A549 (cell line): Measurements from ENCODE around the gene ACSBG1.
"Not testable (repeated sequence)": the region's sequence is repeated elsewhere in the genome, so short reads cannot be mapped to it uniquely, and the experiment has no call there.

Experiments used
- EP300 ChIP-seq, 2 experiments: fragments of >200 bp; sonication (Bioruptor Twin); formaldehyde crosslinking; IDR thresholded peaks; 2 replicates in 1 of 2; 3 replicates in 1 of 2; pipeline ENCODE4 v1.6.1; 2016 to 2017
- GATA3 ChIP-seq: IDR thresholded peaks from 2 replicates; pipeline ENCODE4 v1.6.1; 2012; ENCODE audit warnings: borderline replicate concordance
- HDAC2 ChIP-seq: fragments of 200-600 bp; sonication (generic); IDR thresholded peaks from 2 replicates; pipeline ENCODE4 v1.6.1; 2016
- MAFK ChIP-seq: fragments of 450-650 bp; IDR thresholded peaks from 2 replicates; pipeline ENCODE4 v1.6.1; 2014; ENCODE audit not compliant: partially characterized antibody
- MYC ChIP-seq: IDR thresholded peaks from 2 replicates; pipeline ENCODE4 v1.6.1; 2012; ENCODE audit warnings: mild to moderate bottlenecking, inconsistent platforms, low read length, improper control_type of control experiment, borderline replicate concordance

GRCh38 chr15:78151075-78151474 is 83.3 kb downstream of the ACSBG1 start:
- not testable (repeated sequence) for TF ChIP-seq EP300 (IDR thresholded peaks at IDR 0.05); MYC; MAFK; GATA3; HDAC2
